Measurements from ENCODE around the gene CHRND.

The CHRND gene

DNA sequence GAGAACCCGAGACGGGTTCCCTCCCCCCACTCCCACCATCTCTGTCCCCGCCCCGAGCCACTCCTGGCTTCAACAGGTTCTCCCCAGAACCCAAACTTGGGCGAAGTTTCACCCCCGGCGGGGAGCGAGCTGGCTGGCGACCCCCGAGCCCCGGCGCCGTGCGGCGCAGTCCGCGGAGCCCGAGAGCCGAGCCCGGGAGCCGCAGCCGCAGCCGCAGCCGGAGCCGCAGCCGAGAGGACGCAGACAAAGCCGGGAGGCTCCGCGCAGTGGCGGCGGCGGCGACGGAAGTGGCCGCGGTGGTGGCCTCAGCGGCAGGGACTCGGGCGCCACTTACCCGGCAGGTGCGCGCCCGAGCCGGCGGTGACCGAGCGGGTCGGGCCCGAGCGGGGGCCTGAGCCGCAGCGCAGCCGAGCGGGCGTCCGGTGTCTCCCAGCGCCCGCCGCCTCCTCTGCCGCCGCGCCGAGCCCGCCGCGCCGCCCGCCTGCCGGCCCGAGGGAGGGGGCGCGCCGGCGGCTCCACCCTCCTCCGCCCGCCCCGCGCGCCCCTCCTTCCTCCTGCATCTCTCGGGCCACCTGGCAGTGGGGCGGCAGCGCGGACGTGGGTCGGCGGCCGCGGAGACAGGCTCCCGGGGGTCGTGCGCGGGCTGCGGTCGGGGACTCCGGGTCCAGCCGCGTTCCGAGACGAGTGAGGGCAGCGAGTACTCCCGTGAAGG is 38.4 kb upstream of the CHRND start, which contains the start of gene ECEL1:
TSS of gene ECEL1 (minus strand) at position 450 of the 712 bp plus-strand sequence. CDS start 1,181 bp downstream, outside the sequence.
- DNase-seq (ENCODE audit: low read depth in 2 of 2), result no peak

DNA sequence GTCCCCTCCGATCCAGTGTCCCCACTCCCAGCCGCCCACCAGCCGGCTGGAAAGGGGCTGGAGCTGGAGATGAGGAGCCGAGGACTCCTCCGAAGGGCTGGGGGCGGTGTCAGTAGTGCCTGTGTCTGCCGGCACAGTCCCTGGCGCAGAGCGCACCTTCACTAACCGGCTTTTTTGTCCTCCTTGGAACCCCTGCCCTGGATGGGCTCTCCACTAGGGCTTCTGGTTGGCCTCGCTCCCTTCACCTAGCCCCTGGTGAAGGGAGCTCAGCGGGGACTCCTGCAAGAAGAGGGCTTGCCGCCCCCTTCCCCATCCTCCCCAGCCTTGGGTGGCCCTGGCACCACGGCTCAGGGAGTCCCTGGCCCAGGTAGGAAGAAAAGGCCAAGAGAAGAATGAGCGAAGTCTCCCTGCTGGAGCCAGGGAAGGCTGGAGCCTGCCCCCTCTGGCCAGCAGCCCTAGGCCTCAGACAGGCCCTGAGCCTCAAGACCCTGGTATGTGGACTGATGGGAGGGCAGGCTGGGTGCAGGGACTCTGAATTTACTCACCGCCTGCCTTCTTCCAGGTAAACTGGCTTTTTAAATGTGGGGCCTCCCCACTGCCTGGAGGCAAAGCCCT is 37.8 kb upstream of the CHRND start:
- DNase-seq (ENCODE audit: low read depth in 2 of 2), result no peak

DNA sequence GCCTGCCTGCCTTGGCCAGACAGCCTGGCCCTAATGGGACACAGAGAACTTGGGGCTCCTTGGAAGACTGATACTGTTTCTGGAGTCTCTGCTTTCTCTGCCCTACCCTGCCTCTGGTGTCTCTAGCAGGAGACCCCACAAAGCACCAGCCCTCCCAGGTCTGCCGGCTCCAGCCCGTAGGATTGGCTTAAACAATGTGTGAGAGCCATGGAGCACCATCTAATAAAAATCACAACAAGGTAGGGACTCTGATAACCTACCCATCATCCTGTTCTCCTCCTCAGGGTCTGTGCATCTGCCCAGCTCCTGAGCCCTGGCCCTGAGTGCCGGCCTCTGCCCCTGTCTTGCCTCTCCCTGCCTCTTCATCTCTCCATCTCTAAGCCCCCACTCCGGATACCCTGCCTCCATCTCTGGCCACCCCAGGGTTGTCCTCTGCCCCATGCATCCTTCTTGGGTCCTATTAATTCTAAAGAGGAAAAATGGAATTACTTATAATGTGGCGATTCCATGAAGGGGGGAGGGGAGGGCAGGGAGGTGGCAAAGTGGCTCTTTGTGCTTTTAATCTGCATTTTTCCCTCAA is 37.1 kb upstream of the CHRND start:
- no peak for DNase-seq (ENCODE audit: low read depth in 2 of 2)

DNA sequence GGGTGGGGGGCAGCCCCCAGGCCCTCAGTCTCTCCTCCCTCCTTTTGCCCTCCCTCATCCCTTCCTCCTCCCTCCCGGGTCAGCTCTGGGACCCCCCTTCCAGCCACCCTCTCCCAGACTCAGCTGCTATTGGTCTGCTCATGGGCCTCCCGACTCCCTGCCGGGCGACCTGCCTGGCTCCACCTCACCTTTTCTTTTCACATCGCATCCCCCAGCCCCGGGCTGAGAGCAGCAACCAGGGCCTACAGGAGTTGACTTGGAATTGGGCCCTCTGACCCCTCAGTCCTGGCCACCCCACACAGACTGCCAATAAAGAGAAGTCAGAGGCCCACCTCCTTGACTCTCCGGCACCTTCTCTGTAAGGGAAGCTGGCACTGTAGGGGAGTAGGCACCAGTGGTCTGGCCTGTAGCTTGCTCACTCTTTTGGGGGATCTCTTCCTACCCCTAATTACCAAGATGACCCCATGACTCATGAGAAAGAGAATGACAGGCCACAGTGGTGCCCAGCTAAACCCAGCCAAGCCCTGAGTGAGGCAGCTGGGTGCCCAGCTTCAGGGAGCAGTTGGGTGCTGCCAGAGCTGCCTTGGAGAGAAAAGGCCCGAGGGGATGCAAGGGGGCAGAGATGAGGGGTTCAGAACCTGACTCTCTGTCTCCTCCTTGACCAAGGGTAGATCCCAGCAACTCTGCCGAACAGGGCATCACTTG is 36.3 kb upstream of the CHRND start:
- no peak for DNase-seq (ENCODE audit: low read depth in 2 of 2)

DNA sequence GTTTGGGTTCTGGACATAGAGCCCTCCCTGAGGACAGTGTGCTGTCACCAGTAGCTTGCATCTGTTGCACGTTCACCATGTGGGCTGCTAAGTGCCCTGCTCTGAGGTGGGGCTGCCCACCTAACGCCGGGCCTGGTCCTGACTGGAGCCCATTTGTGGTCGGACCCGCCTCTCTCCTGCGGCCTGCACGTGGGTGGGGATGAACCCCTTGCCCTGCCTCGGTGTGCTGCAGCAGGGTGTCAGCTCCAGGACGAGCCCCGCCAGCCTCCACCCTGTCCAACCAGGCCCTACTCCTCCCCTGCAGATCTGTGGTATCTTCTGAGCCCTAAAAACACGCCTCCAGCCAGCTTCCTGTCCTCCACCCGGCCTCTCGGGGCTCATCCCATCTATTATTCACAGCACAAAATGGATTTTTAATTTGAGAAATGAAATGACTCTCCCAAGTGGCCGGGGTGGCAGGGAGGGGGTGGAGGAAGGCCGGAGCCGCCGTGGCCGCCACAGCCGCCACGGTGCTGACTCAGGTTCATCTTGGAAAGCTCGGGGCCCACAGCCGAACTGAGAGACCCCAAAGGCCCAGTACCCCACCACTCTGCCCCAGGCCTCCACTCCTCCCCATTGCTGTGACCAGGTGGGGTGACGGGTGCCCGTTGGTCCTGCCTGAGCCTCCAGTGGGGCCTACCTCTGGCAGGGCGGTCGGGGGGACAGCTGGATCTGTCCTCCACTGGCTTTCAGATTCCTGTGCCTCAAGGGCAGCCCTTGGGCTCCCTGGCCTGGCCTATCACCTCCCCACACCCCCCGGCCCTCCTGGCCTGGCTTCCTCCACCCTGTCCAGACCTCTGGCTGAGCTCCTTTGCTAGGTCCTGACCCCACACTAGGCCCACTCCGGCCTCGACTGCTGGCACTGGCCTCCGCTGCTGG is 35.5 kb upstream of the CHRND start:
- no peak for DNase-seq (ENCODE audit: low read depth in 2 of 2)

DNA sequence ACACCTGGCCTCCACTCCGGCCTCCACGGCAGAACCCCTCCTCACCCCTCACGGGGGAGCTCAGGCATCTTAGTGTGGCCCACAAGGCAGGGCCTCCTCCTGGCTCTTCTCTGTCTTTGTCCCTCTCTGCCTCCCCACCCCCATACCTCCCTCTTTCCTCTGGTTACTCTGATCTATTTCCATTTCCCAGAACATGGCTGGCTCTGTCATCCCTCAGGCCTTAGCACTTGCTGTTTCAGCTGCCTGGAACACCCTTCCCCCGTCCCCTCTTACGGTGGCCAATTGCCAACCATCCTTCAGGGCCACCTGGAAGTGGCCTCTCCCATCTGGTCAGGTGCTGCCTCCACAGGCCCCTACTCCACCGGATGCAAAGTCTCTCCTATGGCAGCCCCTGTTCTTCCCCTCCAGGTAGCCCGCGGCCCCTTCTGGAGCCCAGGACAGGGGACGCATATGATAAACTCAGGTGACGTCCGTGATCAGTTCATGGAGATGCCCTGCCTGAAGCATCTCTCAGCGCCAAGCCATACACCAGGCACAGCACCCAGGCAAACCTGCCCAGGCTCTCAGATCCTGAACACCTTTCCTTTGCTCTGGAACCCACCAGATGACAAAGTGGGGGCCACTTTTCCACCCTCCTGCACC is 34.7 kb upstream of the CHRND start:
- DNase-seq (ENCODE audit: low read depth in 2 of 2), result no peak

DNA sequence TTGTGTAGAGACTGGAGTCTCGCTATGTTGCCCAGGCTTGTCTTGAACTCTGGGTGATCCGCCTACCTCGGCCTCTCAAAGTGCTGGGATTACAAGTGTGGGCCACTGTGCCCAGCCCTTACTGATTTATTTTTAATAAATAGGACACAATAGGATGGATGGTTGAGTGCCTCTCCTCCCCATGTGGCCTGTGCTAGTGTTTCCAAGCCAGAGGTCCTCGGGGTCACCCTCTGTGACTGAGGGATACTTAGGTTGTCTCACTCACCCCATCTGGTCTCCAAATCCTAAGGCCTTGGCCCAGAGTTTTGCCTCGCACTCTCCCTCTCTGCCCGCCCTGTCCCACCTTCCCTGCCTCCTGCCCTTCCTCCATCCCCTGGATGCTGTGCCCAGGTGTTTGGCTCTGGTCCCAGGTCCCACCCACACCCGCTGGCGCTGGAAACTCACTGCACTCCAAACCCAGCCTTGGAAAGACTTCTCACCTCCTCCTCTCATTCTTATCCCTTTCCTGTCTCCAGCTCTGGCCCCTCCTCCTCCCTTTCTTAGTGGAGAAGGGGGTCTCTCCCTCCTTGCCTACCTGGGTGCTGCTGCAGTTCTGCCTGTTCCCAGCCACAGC is 33.6 kb upstream of the CHRND start:
- DNase-seq (ENCODE audit: low read depth in 2 of 2), result no peak

DNA sequence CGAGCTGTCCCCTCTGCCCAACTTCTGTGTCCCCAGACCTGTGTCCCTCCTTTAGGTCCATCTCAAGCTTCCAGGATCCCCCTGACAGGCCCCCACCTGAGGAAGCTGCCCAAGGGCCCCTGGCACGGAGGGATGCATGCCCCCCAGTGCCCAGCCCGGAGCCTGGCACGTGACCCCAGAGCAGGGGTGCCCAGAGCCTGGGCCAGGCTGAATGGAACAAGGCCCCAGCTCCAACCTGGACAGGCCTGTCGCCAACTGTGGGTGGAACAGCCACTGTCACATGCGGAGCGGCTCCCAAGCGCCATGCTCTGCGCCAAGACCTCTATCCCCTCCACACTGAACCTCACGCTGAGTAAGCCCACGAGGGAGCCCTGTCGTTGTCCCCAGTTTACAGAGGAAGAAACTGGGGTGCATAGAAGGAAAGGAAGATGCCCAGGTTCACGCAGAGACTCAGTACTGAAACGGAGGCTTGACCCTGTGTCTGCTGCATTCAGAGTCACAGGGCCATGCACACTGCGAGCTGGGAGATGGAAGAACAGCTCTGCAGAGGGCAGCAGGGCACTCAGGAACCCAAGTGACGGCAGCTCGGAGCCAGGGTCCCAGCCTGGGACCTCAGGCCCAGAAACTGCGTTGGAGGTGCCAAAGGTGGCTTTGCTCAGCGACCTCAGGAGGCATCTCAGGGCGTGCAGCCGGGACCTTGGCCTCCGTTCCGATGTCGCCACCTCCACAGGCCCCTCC is 32.8 kb upstream of the CHRND start:
- DNase-seq (ENCODE audit: low read depth in 2 of 2), result no peak

DNA sequence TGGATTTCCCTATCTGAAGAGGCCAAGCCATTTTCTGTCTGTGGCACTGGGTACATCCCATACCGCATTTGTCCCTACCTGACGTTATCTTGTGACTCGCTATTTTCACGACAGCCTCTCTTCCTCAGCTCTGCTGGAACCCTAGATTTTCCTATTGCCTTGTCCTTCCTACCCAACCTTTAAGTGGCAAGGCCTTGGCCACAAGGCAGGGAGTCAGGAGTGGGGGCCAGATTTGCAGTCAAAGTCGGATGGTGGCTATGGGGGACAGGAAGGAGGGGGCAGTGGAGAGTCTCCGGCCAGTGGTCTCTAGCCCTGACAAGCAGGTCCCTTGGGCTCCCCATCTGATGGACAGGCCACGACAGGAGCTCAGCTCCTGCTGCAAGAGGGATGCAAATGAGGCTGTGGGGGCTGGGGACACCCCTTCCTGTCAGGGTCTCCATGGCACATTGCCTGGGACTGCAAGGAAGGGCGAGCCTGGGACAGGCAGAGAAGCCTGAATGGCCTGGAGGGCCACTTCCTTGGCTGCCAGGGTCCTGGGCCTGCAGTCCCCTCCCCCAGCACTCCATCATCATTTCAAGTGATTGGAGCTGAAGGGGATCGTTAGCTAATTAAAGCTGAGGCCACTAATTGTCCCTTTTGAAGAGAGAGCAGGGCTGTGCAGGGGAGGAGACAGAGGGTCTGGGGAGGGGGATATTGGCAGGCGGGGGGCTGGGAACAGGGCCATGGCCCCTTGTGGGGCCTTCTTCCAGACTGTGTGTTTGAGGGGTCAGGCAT is 32.1 kb upstream of the CHRND start:
- DNase-seq (ENCODE audit: low read depth in 2 of 2), result no peak

DNA sequence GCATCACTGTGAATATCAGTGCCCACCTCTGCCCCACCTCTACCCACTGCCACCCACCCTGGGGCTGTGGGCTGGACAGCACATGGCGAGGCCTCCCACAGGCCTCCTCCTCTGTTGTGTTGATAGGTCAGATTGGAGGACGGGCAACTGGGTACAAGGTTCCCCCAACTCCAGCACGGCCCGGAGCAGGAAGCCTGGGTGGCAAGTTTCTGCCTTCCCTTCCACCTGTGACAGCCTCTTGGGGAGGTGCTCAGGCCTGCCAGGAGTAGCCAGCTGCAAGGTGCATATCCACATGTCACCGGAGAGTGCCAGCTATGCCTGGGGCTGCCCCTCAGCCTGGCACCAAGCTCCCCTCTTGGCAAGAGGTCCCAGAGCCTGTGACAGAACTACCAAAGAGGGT is 31.4 kb upstream of the CHRND start:
- DNase-seq (ENCODE audit: low read depth in 2 of 2), result no peak

DNA sequence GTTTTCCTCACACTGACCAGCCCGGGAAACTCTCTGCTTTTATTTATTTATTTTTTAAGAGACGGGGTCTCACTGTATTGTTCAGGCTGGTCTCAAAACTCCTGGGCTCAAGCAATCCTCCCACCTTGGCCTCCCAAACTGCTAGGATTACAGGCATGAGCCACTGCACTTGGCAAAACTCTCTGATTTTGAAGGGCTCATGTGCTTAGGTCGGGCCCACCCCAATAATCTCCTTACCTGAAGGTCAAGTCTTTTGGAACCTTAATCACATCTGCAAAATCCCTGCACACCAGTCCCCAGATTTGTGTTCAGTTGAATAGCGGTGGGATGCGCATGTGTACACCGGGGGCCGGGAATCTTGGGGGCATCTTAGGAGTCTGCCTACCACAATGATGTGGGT is 30.7 kb upstream of the CHRND start:
- no peak for DNase-seq (ENCODE audit: low read depth in 2 of 2)

DNA sequence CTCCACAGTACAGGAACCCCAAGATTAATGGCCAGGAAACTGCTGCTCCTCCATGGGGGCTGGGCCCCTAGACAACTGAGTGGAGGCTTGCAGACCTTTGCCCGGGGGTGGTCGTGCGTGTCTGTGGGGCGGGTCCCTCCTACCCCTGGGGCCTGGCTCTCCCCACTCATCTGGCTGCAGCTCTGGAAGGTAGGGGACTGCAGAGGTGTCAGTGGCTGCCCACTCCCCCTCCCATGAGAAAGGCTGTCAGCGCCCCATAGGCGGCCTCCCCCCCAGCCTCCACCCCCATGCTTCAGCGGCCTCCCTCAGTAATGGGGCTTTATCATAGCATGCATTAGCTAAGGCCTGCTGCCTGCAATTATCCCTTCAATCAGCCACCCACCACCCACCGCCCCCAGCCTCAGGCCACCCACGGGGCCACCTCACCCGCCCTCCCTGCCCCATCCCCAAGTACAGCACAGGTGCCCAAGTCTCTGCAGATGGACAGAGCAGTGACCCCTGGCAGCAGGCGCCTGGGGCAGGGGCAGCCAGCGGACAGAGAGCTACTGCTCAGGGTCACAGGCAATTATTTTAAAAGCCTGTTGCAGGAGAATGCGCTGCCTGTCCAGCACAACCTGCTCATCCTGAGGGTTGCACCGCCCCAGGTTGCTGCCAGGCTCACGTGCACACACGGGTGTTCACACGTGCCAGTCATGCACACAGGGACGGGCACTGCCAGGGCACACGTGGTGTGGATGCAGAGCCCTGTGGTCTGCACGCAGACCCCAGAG is 29.3 kb upstream of the CHRND start:
- no peak for DNase-seq (ENCODE audit: low read depth in 2 of 2)

DNA sequence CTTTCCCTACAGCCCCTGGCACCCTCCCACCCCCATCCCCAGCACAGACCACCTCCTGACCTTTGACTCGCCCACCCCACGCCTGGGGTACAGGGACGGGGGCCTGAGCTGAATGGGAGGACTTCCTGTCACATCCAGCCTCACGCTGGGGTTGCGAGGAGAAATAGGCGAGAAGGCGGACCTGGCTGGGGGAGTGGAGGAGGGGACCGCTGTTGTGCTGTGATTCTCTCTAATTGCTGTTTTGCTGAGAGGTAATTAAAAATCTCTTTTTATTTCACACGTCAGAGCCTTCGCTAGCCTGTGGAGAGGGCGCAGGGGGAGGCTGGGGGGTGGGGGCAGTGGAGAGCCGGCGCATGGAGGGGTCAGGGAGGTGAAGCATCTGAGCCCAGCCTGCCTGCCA is 28.6 kb upstream of the CHRND start:
- no peak for DNase-seq (ENCODE audit: low read depth in 2 of 2)

DNA sequence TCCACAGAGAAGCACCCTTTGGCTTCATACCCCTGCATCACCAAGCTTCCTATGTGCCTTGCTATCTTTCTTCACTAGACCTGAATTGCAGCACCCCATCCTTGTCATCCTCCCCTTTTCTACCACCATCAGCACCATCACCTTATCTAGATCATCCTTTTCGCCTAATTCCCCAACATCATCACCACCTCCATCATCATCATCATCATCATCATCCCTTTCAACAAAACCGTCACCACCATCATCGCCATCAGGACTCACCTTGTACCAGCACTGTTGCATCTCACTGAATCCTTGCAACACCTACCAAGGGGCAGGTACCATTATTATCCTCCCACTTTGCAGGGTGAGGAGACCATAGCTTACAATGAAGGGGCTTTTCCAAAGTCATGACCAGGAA is 27.5 kb upstream of the CHRND start:
- DNase-seq (ENCODE audit: low read depth in 2 of 2), result no peak

DNA sequence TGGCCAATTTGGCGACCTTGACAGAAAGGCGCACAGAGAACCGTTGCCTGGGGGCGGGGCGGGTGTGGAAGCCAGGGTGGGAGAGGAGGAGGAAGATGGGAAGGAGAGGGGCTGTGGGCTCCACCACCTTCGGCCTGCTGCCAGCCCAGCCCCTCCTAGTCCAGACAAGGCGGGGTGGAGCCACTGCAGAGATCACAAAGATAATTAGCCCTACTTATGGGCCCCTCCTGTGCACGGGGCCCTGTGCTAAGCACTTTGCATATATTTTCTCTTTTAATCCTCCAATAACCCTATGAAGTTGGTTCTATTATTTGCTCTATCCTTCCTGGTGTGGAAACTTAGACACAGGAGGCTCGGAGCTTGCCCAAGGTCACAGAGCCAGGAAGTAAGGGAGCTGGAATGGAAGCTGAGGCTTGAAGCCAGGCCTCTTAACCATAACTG is 24.6 kb upstream of the CHRND start:
- no peak for DNase-seq (ENCODE audit: low read depth in 2 of 2)

DNA sequence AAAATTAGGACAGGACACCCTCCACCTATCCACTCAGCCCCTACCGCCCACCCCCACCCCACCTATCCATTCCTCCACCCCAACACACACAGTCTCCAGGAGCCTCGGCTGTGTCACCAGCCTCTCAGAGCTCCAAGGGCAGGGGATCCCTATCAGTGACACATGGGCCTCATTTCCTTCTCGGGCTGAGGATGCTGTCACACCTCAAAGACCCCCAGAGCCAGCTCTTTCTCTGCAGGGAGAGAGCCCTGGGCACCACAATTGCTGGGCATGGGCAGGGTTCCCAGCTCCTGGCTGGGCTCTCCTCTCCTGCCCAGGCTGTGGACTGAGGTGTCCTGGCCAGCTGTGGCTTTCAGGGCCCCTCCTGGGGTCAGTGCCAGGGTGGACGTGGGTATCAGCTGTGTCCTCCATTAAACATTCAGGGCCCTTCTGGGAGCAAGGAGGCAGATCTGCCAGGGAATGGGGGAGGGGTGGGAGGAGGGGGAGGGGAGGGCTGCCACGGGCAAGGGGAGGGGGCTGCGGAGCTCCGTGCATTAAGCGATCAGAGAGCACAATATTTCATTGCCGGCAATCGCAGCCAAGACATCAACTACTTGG is 24.1 kb upstream of the CHRND start:
- no peak for DNase-seq (ENCODE audit: low read depth in 2 of 2)

DNA sequence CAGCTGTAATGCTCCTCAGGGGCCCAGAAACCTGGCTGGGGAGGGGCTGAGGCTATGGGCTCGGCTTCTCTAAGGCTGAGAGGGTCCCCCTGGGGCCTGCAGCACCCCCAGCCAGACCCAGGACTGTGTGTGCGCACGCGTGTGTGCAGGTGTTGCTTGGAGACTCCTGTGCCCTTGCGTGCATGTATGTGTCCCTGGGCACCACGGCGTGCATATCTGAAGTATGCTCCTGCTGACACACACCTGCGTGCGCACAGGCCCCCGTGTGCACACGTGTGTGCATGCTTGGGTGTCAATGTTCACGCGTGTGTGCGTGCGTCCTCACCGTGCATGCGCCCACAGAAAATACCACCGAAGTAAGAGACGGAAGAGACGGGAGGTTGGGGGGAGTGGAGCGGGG is 23.4 kb upstream of the CHRND start:
- no peak for DNase-seq (ENCODE audit: low read depth in 2 of 2)

All from stimulated activated CD4-positive, alpha-beta T cell treated with anti-CD3 and anti-CD28 coated beads, Interleukin-1b, Interleukin-23, amount 100 ng/mL, for 1 hour (primary cell).